ENCODE data around the gene SLC9A7. TPM values are rescaled to one million over a fixed set of nuclear protein-coding genes. Genes with fewer than 3 reads are reported as not detected.

The SLC9A7 gene
- total and polyA plus RNA-seq, 4 donors: 2.3 to 13.2 (median 3.1) TPM

GRCh38 chrX:46704767-46705386 lies 54.0 kb downstream of the SLC9A7 start:
- no peak overlapping the region for H3K9ac ChIP-seq (ENCODE audit: low read depth in 1 of 2, low read length in 2 of 2)
- no peak for DNase-seq (ENCODE audit: low spot score)
- no peaks in the 10 kb centered on the region for H3K36me3 ChIP-seq (ENCODE audit: control insufficient read depth in 4 of 4, insufficient read depth in 3 of 4, low read depth in 1 of 4, low read length in 3 of 4)
- no peak overlapping the region for H3K27ac ChIP-seq (ENCODE audit: low read depth in 1 of 2, low read length in 2 of 2)
- peaks cover 0 to 5% (median 4%) of the 10 kb centered on the region in 4 donors for H3K4me1 ChIP-seq (ENCODE audit: control insufficient read depth in 4 of 4, insufficient read depth in 4 of 4, low read length in 3 of 4)
- WGBS: 83% methylated on average over 3 of the region's 3 CpGs
- no peaks in the 10 kb centered on the region for H3K27me3 ChIP-seq (ENCODE audit: control insufficient read depth in 4 of 4, insufficient read depth in 4 of 4, low read length in 3 of 4)
- TF ChIP-seq YY1 (IDR thresholded peaks at IDR 0.05): no peak
- TF ChIP-seq JUND (IDR thresholded peaks at IDR 0.05): no peak
- no peak for TF ChIP-seq FOXA2 (IDR thresholded peaks at IDR 0.05)
- TF ChIP-seq TAF1 (conservative IDR thresholded peaks at IDR 0.05): no peak
- no peak for TF ChIP-seq RAD21 (IDR thresholded peaks at IDR 0.05)
- TF ChIP-seq EGR1 (IDR thresholded peaks at IDR 0.05; ENCODE audit: low read depth in 2 of 2): no peak
- no peak for TF ChIP-seq CTCF (IDR thresholded peaks at IDR 0.05; ENCODE audit: low read depth, low read length, missing input control)
- TF ChIP-seq HNF4A (conservative IDR thresholded peaks at IDR 0.05): no peak
- TF ChIP-seq REST (IDR thresholded peaks at IDR 0.05): no peak
- TF ChIP-seq ATF3 (IDR thresholded peaks at IDR 0.05): no peak
- no peak for TF ChIP-seq NR2F2 (IDR thresholded peaks at IDR 0.05)
- no peak for TF ChIP-seq MAX (IDR thresholded peaks at IDR 0.05)
- no peak for TF ChIP-seq HNF4G (IDR thresholded peaks at IDR 0.05)
- no peak overlapping the region for H3K4me3 ChIP-seq (ENCODE audit: low read depth in 1 of 3, low read length in 3 of 3)
- H3K9me3 ChIP-seq (ENCODE audit: control insufficient read depth in 4 of 4, low read length in 3 of 4): peaks cover 0 to 2% (median 0%) of the 10 kb centered on the region in 4 donors

- TF ChIP-seq JUND (IDR thresholded peaks at IDR 0.05): no peak
- no peak for TF ChIP-seq CTCF (IDR thresholded peaks at IDR 0.05; ENCODE audit: low read depth, low read length, missing input control)
- TF ChIP-seq RXRA (IDR thresholded peaks at IDR 0.05): no peak
- TF ChIP-seq FOXA2 (IDR thresholded peaks at IDR 0.05): no peak
- TF ChIP-seq HNF4G (IDR thresholded peaks at IDR 0.05): no peak
- no peak for TF ChIP-seq NR2F2 (IDR thresholded peaks at IDR 0.05)
- TF ChIP-seq HNF4A (conservative IDR thresholded peaks at IDR 0.05): no peak
- TF ChIP-seq TAF1 (conservative IDR thresholded peaks at IDR 0.05): no peak
- no peak for TF ChIP-seq REST (IDR thresholded peaks at IDR 0.05)
- TF ChIP-seq FOXA1 (IDR thresholded peaks at IDR 0.05): no peak
- no peak for TF ChIP-seq ATF3 (IDR thresholded peaks at IDR 0.05)
- no peak for TF ChIP-seq GABPA (IDR thresholded peaks at IDR 0.05 in 1 of 2, conservative IDR thresholded peaks at IDR 0.05 in 1 of 2)
- no peak for TF ChIP-seq SP1 (IDR thresholded peaks at IDR 0.05)
- TF ChIP-seq MAX (IDR thresholded peaks at IDR 0.05): no peak
- H3K27me3 ChIP-seq (ENCODE audit: control insufficient read depth in 4 of 4, insufficient read depth in 4 of 4, low read length in 3 of 4): no peaks in the 10 kb centered on the region
- H3K27ac ChIP-seq (ENCODE audit: low read depth in 1 of 2, low read length in 2 of 2): no peak overlapping the region
- DNase-seq (ENCODE audit: low spot score): no peak
- no peak overlapping the region for H3K9ac ChIP-seq (ENCODE audit: low read depth in 1 of 2, low read length in 2 of 2)
- peaks cover 0 to 2% (median 0%) of the 10 kb centered on the region in 4 donors for H3K9me3 ChIP-seq (ENCODE audit: control insufficient read depth in 4 of 4, low read length in 3 of 4)
- peaks cover 0 to 5% (median 4%) of the 10 kb centered on the region in 4 donors for H3K4me1 ChIP-seq (ENCODE audit: control insufficient read depth in 4 of 4, insufficient read depth in 4 of 4, low read length in 3 of 4)
- WGBS: 85% methylated on average over 4 of the region's 4 CpGs
- no peak overlapping the region for H3K4me3 ChIP-seq (ENCODE audit: low read depth in 1 of 3, low read length in 3 of 3)
- H3K36me3 ChIP-seq (ENCODE audit: control insufficient read depth in 4 of 4, insufficient read depth in 3 of 4, low read depth in 1 of 4, low read length in 3 of 4): no peaks in the 10 kb centered on the region
Observed at GRCh38 chrX:46703980-46704379, 54.9 kb downstream of the SLC9A7 start.
